Stimulated activated CD8-positive, alpha-beta memory T cell treated with anti-CD3 and anti-CD28 coated beads, Interleukin-7, amount 100 ng/mL, for 48 hours (primary cell): ENCODE measurements around the gene MGAT4B.

ENCODE experiments used
- DNase-seq, 2 donors: peaks; one replicate each; pipeline ENCODE4 v3.0.0-alpha.2; 2020; ENCODE audit warnings: low read depth in 1 of 2; ENCODE audit errors: extremely low read depth in 1 of 2

Gene MGAT4B

DNA sequence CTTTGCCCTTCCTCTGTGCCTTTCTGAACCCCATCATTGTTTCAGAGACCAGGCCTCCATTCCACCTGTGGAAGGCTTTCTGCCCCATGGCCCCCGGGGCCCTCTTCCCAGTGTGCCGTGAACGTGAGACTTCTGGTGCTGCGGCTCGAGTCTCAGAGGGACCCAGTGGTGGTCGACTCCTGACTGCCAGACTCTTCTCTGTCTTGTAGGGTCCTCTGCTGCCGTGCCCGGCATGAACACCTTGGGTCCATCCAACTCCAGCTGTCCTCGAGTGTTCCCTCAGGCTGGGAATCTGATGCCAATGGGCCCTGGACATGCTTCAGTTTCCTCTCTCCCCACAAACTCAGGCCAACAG is 33.0 kb downstream of the MGAT4B start:
- DNase-seq = no peak

DNA sequence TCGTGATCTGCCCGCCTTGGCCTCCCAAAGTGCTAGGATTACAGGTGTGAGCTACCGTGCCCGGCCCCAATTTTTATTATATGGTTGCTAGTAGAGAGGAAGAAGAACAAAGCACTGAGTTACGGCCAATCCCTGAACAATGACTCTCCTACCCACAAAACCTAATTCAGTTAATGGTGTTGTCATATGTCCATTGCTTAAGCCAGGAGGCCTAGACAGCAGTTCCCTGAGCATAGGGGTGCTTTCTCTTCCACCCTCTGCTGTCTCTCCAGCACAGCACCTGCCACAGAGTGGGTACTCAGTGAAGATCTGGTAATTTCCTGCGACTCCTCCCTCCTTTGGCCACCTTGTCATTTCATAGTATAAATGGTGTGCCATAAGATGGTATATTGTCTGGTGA is 34.3 kb downstream of the MGAT4B start:
- DNase-seq = no peak

DNA sequence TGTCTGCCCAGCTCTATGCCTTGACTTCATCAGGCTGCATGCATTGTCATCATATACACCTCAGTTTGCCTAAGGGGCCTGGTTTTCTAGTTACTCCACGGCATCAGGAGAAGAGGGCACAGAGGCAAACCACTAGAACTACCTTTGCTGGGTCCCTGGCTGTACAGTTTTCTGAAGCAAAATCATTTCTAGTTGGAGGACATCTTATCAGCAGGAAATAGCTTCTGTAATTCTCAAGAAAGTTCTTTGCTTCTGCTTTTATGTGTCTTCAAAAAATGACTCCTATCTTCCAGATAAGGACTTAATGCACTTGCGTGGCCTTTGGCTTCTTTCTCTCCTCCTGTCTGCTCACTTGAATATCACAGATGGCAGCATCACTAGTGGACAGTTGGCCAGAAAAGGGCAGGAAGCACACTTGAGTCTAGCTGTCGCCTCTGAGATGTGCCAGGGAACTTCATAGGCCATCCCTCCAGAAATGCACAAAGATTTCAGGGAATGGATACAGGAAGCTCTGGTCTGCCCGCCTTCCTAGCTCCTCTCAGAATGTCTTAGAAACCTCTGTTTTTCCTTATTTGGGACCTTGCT is 35.3 kb downstream of the MGAT4B start:
- no peak for DNase-seq

DNA sequence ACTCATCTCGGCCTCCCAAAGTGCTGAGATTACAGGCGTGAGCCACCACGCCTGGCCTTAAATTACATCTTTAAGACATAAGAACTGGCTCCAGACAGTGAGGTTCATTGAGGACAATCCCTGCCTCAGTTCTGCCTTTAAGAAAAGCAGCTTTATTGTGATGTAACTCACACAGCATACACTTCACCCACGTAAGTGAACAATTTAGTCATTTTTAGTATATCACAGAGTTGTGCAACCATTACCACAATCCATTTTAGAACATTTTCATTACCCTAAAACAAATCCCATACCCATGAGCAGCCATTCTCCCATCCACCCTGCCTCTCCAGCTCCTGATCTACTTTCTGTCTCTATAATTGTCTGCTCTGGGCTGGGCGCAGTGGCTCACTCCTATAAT is 36.9 kb downstream of the MGAT4B start:
- DNase-seq = no peak

DNA sequence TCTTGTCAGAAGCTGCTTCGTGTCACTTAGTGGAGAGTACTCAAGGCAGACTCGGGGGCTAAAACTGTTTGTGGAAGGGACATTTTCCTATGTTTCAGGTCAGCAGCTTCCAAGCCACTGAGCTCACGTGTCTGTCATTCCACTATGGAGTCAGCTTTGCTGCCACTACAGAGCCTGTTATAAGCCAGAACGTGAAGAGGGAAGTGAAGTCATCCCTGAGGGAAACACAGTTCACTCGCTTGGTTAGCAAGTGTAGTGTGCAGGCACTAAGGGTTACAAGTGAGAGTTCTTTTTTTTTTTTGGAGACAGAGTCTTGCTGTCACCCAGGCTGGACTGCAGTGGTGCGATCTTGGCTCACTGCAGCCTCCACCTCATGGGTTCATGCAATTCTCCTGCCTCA is 37.4 kb downstream of the MGAT4B start:
- no peak for DNase-seq

DNA sequence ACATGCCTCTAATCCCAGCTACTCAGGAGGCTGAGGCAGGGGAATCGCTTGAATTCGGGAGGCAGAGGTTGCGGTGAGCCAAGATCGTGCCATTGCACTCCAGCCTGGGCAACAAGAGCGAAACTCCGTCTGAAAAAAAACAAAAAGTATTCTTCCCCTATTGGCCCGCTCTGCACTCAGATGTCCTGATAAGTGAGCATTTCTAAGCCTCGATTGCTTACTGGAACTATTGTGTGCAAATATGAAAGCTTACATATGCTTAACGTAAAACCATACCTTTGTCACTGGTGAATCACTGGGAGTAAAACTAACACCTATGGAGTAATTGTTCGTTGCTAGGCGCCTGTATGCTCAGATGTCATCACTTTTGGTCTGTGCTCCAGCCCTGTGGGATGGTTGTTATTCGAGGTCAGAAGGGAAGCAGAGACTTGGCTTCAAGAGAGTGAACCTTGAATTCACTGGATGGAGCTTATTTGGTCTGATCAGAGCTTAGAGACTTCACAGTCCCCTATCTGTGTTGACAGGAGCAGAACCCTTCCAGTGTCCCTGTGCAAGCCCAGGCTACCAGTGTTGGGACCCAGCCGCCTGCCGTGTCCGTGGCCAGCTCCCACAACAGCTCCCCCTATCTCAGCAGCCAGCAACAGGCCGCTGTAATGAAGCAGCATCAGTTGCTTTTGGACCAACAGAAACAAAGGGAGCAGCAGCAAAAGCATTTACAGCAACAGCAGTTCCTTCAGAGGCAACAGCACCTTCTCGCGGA is 38.2 kb downstream of the MGAT4B start:
- peak in 1 of 2 donors; percentile 29 for DNase-seq

DNA sequence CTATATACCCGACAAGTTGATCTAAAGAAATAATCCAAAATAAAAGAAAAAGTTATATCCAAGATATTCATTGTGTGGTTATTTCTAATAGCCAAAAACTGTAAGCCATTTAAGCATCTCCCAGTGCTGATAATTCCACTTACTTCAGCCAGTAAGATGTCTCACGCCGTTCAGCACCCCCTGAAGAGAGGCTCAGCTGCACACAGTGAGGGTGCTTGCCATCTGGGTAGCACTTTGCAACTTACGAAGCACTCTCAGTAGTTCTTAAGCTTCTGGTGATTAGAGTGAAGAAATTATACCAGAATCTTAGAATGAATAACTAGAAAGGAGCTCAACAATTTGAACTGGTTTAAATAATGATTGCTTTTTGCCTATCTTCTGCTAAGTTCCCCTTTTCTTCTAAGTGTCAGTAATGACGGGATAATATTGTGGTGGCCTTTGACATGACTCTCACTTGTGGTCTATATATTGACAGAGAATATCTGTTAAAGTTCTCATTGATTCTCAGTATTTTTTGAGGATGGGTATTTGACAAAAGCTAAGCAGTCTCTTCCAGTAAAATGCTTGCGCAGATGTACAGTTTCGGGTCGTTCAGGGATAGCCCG is 39.1 kb downstream of the MGAT4B start:
- no peak for DNase-seq

DNA sequence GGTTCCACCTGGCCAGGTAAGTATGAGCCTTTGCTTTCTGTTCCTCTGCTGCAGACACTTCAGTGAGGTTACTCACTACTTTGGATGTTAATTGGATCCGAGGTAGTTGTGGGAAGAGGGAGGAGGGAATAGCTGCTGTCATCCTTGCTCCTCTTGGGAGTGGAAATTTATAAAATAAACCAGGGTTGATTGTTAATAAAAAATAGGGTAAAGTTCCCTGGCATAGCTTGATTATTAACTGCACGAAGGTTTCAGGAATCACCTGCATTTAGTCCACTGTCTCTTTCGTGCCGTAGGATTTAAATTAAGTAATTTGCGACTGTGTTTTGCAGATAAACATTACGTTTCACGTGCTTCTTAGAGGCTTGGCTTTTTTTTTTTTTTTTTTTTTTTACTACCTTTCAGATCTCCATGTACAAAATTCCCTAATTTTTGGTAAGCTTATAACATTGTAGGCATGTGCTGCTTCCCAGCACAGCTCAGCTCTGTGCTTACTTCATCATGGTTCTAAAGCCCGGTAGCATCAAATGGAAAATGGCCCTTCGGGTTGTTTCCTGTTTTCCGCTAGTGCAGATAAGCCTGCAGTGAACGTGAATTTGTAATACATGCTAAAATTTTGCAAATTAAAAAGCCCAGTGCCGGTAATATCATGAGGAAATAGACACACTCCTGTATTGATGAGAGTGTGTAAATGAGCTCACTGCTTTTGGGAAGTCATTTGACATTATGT is 39.8 kb downstream of the MGAT4B start:
- DNase-seq = no peak

DNA sequence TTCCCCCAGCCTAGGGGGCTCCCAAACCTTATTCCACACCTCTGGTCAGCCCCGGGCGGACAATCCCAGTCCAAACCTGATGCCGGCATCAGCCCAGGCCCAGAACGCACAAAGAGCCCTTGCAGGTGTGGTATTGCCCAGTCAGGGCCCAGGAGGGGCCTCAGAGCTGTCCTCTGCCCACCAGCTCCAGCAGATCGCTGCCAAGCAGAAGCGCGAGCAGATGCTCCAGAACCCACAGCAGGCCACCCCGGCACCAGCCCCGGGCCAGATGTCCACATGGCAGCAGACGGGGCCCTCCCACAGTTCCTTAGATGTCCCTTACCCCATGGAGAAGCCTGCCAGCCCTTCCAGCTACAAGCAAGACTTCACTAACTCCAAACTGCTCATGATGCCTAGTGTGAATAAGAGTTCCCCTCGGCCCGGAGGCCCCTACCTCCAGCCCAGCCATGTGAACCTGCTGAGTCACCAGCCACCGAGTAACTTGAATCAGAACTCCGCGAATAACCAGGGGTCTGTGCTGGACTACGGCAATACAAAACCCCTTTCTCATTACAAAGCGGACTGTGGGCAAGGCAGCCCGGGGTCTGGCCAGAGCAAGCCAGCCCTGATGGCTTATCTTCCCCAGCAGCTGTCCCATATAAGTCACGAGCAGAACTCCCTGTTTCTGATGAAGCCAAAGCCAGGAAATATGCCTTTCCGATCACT is 40.5 kb downstream of the MGAT4B start:
- DNase-seq = no peak

DNA sequence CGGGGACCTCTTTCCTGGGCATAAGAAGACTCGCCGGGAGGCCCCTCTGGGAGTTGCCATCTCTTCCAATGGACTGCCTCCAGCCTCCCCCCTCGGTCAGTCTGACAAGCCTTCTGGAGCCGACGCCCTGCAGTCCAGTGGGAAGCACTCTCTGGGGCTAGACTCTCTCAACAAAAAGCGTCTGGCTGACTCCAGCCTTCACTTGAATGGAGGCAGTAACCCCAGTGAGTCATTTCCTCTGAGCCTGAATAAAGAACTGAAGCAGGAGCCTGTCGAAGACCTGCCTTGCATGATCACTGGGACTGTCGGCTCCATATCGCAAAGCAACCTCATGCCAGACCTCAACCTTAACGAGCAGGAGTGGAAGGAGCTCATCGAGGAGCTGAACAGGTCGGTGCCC is 41.3 kb downstream of the MGAT4B start:
- no peak for DNase-seq

DNA sequence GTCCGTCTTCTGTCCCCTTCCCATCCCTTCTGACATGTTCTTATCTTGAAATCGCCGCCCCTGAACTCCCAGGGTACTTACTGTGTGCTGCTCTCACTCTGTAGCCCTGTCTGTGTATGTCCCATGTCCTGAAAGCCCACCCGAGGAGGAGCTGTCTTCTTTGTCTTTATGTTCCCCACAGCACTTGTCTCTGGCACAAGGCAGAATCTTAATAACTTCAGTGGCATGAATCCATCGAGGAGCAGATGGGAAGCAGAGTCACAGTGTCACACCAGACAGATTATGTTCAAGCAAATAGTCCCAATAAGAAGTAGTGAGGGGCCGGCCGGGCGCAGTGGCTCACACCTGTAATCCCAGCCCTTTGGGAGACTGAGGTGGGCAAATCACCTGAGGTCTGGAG is 42.6 kb downstream of the MGAT4B start:
- DNase-seq = no peak

DNA sequence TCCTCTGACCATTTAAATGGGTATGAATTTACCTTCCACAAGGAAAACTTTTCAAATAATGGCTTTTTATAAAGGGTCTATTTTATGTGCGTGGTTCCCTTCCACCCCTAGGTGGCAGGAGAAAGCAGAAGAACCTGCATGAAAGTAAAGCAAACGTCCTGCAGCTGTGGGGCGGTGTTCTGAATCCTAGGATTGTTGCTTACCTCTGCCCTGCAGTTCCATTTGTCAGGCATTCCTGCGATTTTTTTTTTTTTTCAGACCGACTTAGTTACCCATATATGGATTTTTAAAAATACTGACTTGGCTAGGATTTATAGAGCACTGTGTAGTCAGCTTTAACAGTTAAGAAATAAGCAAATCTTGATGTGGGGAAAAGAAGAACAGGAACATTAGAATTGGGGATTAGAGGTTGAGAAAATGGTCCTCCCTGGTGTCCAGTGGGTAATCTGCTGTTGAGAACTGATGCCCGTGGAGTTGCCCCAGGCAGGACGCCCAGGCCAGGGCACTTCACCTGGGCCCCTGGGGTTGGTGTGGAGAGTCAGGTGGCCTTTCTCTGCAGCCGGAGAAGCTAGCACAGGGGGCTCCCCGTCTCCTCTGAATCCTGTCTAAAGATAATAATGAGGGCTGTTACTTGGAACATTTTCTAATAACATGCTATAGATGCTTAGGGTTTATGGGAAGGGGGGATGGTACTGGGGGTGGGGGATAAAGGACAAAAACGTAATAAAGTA is 43.3 kb downstream of the MGAT4B start:
- DNase-seq = no peak

DNA sequence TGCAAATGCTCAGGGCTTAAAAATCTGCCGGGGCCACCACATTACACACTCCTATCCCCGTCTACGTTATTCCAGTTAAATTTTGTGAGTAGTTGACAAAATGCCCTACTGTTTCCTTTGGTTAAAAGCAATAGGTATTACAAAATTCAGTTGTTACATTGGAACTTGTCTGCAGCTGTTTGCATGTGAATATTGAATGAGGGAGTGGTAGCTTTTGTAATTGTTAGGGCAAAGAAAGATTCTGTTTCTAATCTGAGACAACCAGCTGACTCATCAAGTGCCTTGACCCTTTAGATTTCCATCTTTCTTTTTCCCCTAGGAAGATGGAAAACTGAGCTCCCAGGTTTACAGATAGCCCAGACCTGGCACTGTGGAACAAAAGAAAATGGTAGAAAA is 43.9 kb downstream of the MGAT4B start:
- DNase-seq = no peak

DNA sequence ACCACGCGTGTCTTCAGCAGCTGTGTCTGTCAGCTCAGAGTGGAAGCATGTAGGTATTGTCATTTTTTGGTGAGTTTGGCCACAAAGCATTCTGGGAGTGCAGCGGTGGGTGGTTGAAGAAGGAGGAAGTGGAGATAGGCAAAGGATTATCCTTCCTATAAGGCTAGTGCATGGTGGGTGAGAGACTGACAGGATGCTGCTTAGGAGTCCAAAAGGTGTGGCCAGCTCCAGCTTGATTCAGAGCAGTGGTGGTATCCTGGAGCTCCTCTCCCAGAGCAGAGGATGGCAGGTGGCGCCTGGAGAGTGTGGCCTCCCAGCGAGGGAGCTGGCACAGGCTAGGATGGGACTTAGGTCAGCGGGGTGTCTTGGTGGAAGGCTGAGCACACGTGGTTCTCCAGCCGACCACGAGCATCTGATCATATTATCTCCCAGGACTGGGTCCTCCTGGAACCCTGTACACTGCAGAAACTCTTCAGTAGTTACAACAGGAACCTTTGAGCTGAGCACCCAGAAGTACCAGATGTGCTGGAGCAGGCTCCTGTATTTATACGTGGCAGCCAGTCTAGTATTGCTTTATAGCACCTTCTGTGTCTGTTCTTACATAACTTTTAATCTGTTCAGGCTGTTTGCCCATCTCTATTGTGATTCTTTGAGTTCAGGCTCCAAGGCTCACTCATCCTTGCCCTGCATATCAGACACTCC is 44.4 kb downstream of the MGAT4B start:
- DNase-seq = no peak

DNA sequence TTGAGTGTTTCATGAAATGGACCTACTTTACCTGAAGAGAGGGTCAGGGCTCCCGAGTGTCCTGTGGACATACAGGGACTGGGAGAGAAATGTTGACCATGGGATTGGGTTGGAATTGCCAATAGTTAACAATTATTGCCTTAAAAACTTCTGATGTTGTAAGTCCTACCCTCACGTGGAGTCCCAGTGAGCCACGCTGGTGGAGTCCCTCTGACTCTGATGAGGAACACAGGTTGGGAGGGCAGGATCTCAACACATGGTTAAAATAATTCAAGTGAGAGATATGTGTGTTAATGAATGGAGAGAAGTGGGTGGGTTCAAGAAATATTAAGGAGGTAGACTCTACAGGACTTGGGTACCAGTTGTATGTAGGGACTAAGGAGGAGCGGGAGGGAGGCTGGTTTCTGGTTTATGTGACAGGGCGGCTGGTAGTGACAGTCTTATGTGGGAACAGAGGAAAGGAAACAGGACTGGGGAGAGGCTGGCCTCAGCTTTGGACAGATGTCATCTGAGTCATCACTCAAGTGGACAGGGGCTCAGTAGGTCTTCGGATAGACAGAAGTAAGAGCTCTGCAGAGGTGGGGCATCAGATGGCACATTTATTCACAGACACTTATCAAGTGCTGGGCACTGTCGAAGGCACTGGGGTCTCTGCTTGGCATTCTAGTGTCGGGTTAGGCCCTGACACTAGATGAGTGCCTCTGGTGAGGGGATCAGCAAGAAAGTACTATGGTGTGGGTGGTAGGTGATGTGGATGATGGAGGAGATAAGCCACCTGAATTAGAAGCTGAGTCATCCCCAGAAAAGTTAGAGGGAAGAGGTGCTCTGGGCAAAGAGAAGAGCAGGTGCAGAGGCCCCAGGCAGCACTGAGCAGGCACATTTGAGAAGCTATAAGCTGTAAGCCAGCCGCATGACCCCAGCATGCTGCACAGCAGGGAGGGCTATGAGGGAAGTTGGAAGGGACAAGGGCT is 46.8 kb downstream of the MGAT4B start:
- peak in 1 of 2 donors; percentile 27 for DNase-seq

DNA sequence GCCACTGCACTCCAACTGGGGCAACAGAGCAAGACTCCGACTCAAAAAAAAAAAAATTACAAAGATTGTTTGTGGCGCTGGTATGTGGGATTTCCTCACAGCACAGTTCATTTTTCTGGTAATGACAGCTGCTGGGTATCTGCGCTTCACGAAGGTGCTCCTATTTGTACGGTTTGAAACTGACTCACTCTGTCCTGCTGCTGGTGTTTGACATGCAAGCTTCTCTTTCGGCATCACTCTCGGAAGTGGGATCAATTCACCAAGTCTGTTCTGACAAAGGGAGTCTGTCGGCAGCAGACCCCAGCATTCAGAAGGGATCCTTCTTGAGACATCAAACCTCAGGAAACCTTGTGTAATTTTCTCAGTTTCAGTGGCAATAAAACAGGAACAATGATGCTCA is 47.7 kb downstream of the MGAT4B start:
- no peak for DNase-seq

DNA sequence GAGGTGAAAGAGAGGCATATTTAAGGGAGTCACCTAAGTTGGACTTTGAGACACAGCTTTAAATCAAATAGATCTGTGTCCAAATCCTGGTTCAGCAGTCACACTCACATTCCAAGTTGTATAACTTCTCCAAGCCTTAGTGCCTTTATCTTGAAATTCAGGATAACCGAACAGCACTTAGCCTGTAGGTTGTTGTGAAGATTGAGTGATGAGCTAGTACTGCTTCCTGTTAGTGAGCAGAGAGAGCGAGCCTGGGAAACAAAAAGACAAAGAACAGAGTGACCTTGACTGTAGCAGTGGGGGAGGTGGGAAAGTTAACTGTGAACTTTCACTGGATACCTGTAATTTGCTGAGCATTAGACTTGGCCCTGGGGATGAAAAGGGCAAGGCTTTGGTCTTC is 51.6 kb downstream of the MGAT4B start:
- no peak for DNase-seq

DNA sequence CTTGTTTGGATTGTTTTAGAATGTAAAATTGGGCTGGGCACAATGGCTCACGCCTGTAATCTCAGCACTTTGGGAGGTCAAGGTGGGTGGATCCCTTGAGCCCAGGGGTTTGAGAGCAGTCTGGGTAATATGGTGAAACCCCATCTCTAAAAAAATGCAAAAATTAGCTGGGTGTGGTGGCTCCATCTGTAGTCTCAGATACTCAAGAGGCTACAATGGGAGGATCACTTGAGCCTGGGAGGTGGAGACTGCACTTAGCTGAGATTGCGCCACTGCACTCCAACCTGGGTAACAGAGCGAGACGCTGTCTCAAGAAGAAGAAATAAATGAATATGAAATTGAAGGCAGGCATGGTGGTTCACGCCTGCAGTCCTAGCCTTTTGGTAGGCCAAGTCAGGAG is 52.7 kb downstream of the MGAT4B start:
- no peak for DNase-seq
